Fibroblast of pulmonary artery (primary cell): ENCODE results near the gene ZBTB20.

Source experiments
- DNase-seq: peaks from one replicate; pipeline ENCODE4 v3.0.0-alpha.2; 2010; ENCODE audit warnings: low read depth
- H3K4me3 ChIP-seq: replicated peaks from 2 replicates; pipeline ENCODE4 v1.5.1; 2011; ENCODE audit warnings: low read depth, mild to moderate bottlenecking, control low read depth, low read length, moderate library complexity
- CTCF ChIP-seq: IDR thresholded peaks from 2 replicates; pipeline ENCODE4 v1.5.1; 2011; ENCODE audit warnings: mild to moderate bottlenecking, control low read depth, low read length, inconsistent platforms; ENCODE audit errors: missing control alignments

The ZBTB20 gene

GRCh38 chr3:114323546-114324254 lies 823.4 kb downstream of the ZBTB20 start:
- TF ChIP-seq CTCF = no peak
- H3K4me3 ChIP-seq = no peak overlapping the region
- DNase-seq = no peak

- TF ChIP-seq CTCF = no peak
- H3K4me3 ChIP-seq = no peak overlapping the region
- DNase-seq = peak; percentile 80
Observed at GRCh38 chr3:114320246-114320645, 826.8 kb downstream of the ZBTB20 start.

- peak; percentile 59 for DNase-seq
- no peak for TF ChIP-seq CTCF
Observed at GRCh38 chr3:114319453-114319852, 827.6 kb downstream of the ZBTB20 start.

GRCh38 chr3:114318295-114318694 lies 828.8 kb downstream of the ZBTB20 start:
- DNase-seq = no peak
- TF ChIP-seq CTCF = no peak
- H3K4me3 ChIP-seq = no peak overlapping the region

More at GRCh38 chr3:114319453-114319852, 827.6 kb downstream of the ZBTB20 start:
- H3K4me3 ChIP-seq = no peak overlapping the region

- no peak for TF ChIP-seq CTCF
- DNase-seq = no peak
- H3K4me3 ChIP-seq = no peak overlapping the region
Observed at GRCh38 chr3:114314282-114314681, 832.8 kb downstream of the ZBTB20 start.

DNA sequence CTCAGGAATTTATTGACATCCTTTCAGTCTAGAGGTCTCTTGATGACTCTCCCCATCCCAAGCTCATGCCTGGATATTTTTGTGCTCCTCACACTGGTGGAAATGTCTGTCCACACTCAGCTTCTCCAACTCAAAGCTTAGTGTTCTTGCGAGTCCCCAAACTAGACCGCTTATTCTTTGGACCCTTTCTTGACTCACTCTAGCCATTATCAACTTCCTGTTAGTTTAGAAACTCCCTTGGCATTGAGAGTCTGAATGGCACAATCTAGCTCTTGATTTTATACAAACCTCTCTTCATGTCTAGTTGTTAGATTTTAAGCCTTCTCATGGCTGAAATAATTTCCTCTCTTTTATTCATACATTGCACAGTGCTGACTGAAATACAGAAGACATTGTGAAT lies 833.7 kb downstream of the ZBTB20 start:
- no peak overlapping the region for H3K4me3 ChIP-seq
- DNase-seq = no peak

More for the DNA sequence above, 833.7 kb downstream of the ZBTB20 start:
- no peak for TF ChIP-seq CTCF
